ENCODE measurements around the gene WDR20.
A peak's percentile ranks its signal among the peaks of the same experiment; 100 is the strongest.

WDR20 gene, protein sequence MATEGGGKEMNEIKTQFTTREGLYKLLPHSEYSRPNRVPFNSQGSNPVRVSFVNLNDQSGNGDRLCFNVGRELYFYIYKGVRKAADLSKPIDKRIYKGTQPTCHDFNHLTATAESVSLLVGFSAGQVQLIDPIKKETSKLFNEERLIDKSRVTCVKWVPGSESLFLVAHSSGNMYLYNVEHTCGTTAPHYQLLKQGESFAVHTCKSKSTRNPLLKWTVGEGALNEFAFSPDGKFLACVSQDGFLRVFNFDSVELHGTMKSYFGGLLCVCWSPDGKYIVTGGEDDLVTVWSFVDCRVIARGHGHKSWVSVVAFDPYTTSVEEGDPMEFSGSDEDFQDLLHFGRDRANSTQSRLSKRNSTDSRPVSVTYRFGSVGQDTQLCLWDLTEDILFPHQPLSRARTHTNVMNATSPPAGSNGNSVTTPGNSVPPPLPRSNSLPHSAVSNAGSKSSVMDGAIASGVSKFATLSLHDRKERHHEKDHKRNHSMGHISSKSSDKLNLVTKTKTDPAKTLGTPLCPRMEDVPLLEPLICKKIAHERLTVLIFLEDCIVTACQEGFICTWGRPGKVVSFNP

DNA sequence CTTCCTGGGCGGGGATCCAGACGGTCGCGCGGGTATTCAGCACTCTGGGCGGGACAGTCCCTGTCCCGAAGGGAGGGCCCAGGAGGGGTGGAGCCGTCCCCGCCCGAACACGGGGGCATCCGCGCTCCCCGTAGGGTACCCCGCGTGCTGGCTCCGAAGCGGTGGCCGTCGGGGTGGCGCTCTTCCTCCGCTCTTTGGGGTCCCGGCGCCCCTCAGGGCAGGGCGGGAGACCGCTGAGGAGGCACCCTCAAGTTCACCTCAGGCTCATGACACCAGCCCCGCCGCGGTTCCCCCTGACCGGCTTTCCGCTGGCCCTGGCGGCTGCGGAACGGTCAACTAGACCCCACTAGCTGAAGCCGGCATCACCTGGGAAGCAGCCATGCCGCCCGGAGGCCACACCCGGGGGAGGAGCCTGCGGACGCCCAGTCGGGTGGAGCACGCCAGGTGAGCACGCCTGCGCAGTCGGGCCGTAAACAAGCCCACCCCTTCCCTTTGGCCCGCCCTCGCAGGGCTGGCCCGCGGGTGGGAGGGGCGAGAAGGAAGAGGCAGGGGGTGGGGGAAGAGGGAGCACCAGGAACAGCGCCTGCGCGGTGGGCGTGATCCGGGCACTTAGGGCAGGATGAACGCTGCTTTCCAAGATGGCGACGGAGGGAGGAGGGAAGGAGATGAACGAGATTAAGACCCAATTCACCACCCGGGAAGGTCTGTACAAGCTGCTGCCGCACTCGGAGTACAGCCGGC is at the start of gene WDR20:
Gene WDR20, plus strand, starts transcription at position 612 of the 741 bp plus-strand sequence. Its CDS starts 27 bp downstream, at position 639.
- H3K4me1 ChIP-seq (ENCODE audit: control insufficient read depth in 5 of 5, insufficient read depth in 5 of 5, low read length in 5 of 5): peaks cover 0 to 28% (median 23%) of the 10 kb centered on the region in 5 donors
- H3K9ac ChIP-seq (ENCODE audit: low read length in 5 of 5): peak within 1 kb of the TSS; percentile 84 to 98 (median 96)
- peaks cover 0 to 4% (median 0%) of the 10 kb centered on the region in 5 donors for H3K36me3 ChIP-seq (ENCODE audit: control insufficient read depth in 5 of 5, insufficient read depth in 5 of 5, low read length in 5 of 5)
- H3K9me3 ChIP-seq (ENCODE audit: control insufficient read depth in 5 of 5, low read length in 5 of 5): no peaks in the 10 kb centered on the region
- H3K27ac ChIP-seq (ENCODE audit: low read depth, low read length): peak within 1 kb of the TSS; percentile 88
- peak within 1 kb of the TSS; percentile 93 to 99 (median 99) for H3K4me3 ChIP-seq (ENCODE audit: low read depth in 1 of 5, low read length in 5 of 5)
- H3K27me3 ChIP-seq (ENCODE audit: control insufficient read depth in 5 of 5, insufficient read depth in 4 of 5, low read length in 5 of 5): no peaks in the 10 kb centered on the region

DNA sequence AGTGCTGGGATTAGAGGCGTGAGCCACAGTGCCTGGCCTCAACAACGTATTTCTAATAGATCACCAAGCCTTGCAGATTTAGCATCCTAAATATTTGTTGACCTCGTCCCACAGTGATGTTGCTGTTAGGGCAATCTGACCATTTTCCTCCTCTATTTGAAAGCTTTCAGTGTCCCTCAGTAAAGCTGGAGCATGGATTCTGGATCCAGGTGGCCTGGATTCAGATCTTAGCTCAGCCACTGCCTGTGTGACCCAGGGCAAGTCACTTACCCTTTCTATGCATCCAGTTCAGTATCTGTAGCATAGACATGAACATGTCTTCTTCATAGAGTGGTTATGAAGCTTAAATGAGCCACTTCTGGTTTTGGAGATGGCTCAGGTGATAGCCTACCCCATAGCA is 49.0 kb upstream of the WDR20 start:
- Histone ChIP-seq H3K36me3 (ENCODE audit: control insufficient read depth in 5 of 5, insufficient read depth in 5 of 5, low read length in 5 of 5) (peaks cover 0 to 3% (median 0%) of the 10 kb centered on the region in 5 donors), H3K4me1 (ENCODE audit: control insufficient read depth in 5 of 5, insufficient read depth in 5 of 5, low read length in 5 of 5) (peaks cover 5 to 18% (median 17%) of the 10 kb centered on the region in 5 donors), H3K9me3 (ENCODE audit: control insufficient read depth in 5 of 5, low read length in 5 of 5) (no peaks in the 10 kb centered on the region), H3K9ac (ENCODE audit: low read length in 5 of 5) (no peak overlapping the region), H3K27ac (ENCODE audit: low read depth, low read length) (no peak overlapping the region), H3K4me3 (ENCODE audit: low read depth in 1 of 5, low read length in 5 of 5) (no peak overlapping the region), H3K27me3 (ENCODE audit: control insufficient read depth in 5 of 5, insufficient read depth in 4 of 5, low read length in 5 of 5) (no peaks in the 10 kb centered on the region)

DNA sequence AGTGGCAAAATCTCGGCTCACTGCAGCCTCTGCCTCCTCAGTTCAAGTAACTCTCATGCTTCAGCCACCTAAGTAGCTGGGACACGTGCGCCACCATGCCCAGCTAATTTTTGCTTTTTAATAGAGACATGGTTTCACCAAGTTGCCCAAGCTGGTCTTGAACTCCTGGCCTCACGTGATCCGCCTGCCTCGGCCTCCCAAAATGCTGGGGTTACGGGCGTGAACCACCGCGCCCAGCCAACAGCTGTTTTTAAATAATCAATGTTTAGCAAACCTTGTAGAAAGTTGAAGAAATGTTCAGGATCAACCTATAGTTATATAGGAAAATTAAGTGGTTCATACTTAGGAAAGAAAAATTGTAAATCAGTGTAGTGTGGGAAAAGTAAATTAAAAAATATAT is 46.9 kb upstream of the WDR20 start:
- Histone ChIP-seq H3K27ac (ENCODE audit: low read depth, low read length) (no peak overlapping the region), H3K9ac (ENCODE audit: low read length in 5 of 5) (no peak overlapping the region), H3K4me3 (ENCODE audit: low read depth in 1 of 5, low read length in 5 of 5) (no peak overlapping the region), H3K27me3 (ENCODE audit: control insufficient read depth in 5 of 5, insufficient read depth in 4 of 5, low read length in 5 of 5) (no peaks in the 10 kb centered on the region), H3K9me3 (ENCODE audit: control insufficient read depth in 5 of 5, low read length in 5 of 5) (no peaks in the 10 kb centered on the region), H3K36me3 (ENCODE audit: control insufficient read depth in 5 of 5, insufficient read depth in 5 of 5, low read length in 5 of 5) (peaks cover 0 to 3% (median 0%) of the 10 kb centered on the region in 5 donors), H3K4me1 (ENCODE audit: control insufficient read depth in 5 of 5, insufficient read depth in 5 of 5, low read length in 5 of 5) (peaks cover 7 to 18% (median 16%) of the 10 kb centered on the region in 5 donors)

DNA sequence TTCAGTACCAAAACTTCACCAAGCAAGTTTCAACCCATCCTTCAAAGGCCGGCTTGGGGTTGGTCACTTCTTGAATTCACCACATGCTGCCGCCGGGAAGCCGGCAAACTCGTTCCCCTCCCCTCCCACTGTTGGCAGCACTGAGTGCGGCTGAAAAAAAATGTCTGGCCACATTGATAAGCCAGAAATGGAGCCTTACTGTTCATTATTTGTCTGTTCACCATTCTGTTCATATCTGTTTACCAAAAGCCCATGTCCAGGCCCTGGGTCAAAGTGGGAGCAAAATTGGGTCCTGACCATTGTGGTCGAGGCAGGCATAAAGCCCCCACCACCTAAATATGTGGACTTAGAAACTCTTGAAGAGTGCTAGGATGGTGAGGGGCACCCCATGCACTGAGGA is 45.6 kb upstream of the WDR20 start:
- Histone ChIP-seq H3K27ac (ENCODE audit: low read depth, low read length) (no peak overlapping the region), H3K4me3 (ENCODE audit: low read depth in 1 of 5, low read length in 5 of 5) (no peak overlapping the region), H3K9me3 (ENCODE audit: control insufficient read depth in 5 of 5, low read length in 5 of 5) (no peaks in the 10 kb centered on the region), H3K4me1 (ENCODE audit: control insufficient read depth in 5 of 5, insufficient read depth in 5 of 5, low read length in 5 of 5) (peaks cover 2 to 7% (median 6%) of the 10 kb centered on the region in 5 donors), H3K36me3 (ENCODE audit: control insufficient read depth in 5 of 5, insufficient read depth in 5 of 5, low read length in 5 of 5) (peaks cover 0 to 3% (median 0%) of the 10 kb centered on the region in 5 donors), H3K27me3 (ENCODE audit: control insufficient read depth in 5 of 5, insufficient read depth in 4 of 5, low read length in 5 of 5) (no peaks in the 10 kb centered on the region), H3K9ac (ENCODE audit: low read length in 5 of 5) (no peak overlapping the region)

DNA sequence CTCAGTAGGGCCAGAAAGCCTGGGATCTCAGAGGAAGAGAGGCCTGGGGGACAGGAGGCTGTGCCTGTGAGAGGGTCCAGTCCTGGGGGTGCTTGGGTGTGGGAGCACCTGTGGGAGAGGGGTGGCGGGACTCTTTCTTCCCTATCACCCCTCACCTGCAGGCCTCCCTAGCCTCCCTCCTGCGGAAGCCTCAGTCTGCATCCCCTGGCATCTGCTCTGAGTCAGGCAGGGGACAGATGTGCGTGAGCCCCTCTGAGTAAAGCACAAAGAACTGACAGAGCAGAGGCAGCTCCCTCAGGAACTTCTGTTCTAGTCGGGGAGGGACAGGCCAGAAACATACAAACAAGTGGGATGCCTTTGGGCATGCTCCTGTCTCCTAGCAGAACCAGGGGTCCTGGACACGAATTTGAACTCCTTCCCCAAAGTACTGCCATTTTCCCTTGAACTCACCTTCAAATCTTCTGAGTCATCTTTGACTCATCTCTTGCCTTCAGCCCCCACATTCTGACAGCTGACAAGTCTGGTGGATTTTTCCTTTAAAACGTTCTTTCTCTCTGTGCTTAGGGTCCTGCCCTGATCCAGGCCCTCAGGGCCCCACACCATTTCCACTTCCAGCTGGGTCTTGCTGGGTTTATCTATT is 44.3 kb upstream of the WDR20 start:
- Histone ChIP-seq H3K9me3 (ENCODE audit: control insufficient read depth in 5 of 5, low read length in 5 of 5) (no peaks in the 10 kb centered on the region), H3K36me3 (ENCODE audit: control insufficient read depth in 5 of 5, insufficient read depth in 5 of 5, low read length in 5 of 5) (peaks cover 0 to 3% (median 0%) of the 10 kb centered on the region in 5 donors), H3K27ac (ENCODE audit: low read depth, low read length) (no peak overlapping the region)

DNA sequence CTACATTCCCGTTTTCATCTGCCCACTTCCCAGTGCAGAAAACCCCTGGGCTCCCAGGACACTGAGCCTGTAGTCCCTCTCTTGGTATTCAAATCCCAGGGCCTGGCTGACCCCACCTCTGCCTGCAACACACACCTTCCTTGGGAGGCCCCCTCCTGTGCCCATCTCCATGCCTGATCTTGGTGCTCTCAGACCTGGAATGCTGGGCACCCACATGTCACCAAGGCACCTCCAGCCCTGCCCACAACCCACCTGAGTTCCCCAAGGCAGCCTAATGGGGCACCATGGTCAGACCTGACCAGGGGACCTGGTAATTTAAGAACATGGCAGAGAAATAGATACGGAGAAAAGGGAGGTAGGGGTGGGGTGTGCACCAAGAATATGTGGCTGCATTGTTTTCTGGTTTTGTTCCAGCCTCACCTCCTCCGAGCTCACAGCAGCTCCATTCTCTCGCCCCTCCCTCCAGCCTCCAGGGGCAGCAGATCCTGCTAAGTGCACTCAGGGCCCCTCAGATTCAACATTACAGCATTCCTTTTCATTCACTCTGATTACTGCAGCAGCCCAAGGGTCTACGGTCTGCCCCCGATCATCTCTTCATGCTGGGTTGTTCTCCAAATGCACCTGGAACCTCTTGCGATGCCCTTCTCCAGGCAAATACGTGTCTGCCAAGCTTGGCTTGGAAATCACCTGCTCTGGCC is 43.7 kb upstream of the WDR20 start:
- peak overlapping the region in 1 of 5 donors; percentile 35 for H3K9ac ChIP-seq (ENCODE audit: low read length in 5 of 5)

More for the DNA sequence above, 44.3 kb upstream of the WDR20 start:
- H3K4me3 ChIP-seq (ENCODE audit: low read depth in 1 of 5, low read length in 5 of 5): no peak overlapping the region
- no peak overlapping the region for H3K9ac ChIP-seq (ENCODE audit: low read length in 5 of 5)
- H3K4me1 ChIP-seq (ENCODE audit: control insufficient read depth in 5 of 5, insufficient read depth in 5 of 5, low read length in 5 of 5): peaks cover 2 to 7% (median 5%) of the 10 kb centered on the region in 5 donors
- no peaks in the 10 kb centered on the region for H3K27me3 ChIP-seq (ENCODE audit: control insufficient read depth in 5 of 5, insufficient read depth in 4 of 5, low read length in 5 of 5)

DNA sequence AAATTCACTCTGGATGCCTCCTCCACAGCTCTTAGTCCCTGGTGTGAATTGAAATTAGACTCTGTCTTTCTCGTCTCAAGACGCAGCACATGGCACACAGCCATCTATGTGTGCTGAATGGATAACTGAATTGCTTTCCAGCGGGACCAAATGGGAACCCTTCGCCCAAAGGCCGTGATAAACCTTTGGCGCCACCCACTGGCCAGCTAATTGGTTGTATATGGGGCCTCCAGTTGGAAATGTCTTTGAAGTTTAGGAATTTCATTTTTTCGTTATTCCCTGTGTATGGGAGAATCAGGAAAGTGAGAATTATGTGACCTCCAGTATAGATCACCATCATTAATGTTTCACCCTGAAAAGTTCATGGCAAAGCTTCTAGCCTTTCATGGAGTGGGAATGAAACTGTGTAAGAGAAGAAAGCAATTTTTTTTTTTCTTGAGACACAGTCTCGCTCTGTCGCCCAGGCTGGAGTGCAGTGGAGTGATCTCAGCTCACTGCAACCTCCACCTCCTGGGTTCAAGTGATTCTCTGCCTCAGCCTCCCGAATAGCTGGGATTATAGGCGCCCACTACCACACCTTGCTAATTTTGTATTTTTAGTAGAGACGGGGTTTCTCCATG is 43.0 kb upstream of the WDR20 start:
- H3K4me3 ChIP-seq (ENCODE audit: low read depth in 1 of 5, low read length in 5 of 5): no peak overlapping the region
- no peak overlapping the region for H3K27ac ChIP-seq (ENCODE audit: low read depth, low read length)
- H3K9me3 ChIP-seq (ENCODE audit: control insufficient read depth in 5 of 5, low read length in 5 of 5): no peaks in the 10 kb centered on the region
- H3K4me1 ChIP-seq (ENCODE audit: control insufficient read depth in 5 of 5, insufficient read depth in 5 of 5, low read length in 5 of 5): peaks cover 2 to 7% (median 5%) of the 10 kb centered on the region in 5 donors
- no peaks in the 10 kb centered on the region for H3K27me3 ChIP-seq (ENCODE audit: control insufficient read depth in 5 of 5, insufficient read depth in 4 of 5, low read length in 5 of 5)
- H3K36me3 ChIP-seq (ENCODE audit: control insufficient read depth in 5 of 5, insufficient read depth in 5 of 5, low read length in 5 of 5): peaks cover 0 to 7% (median 0%) of the 10 kb centered on the region in 5 donors
- no peak overlapping the region for H3K9ac ChIP-seq (ENCODE audit: low read length in 5 of 5)

More for the DNA sequence above, 43.7 kb upstream of the WDR20 start:
- H3K27me3 ChIP-seq (ENCODE audit: control insufficient read depth in 5 of 5, insufficient read depth in 4 of 5, low read length in 5 of 5): no peaks in the 10 kb centered on the region
- H3K4me3 ChIP-seq (ENCODE audit: low read depth in 1 of 5, low read length in 5 of 5): no peak overlapping the region
- H3K27ac ChIP-seq (ENCODE audit: low read depth, low read length): no peak overlapping the region
- peaks cover 2 to 7% (median 5%) of the 10 kb centered on the region in 5 donors for H3K4me1 ChIP-seq (ENCODE audit: control insufficient read depth in 5 of 5, insufficient read depth in 5 of 5, low read length in 5 of 5)
- no peaks in the 10 kb centered on the region for H3K9me3 ChIP-seq (ENCODE audit: control insufficient read depth in 5 of 5, low read length in 5 of 5)
- peaks cover 0 to 3% (median 0%) of the 10 kb centered on the region in 5 donors for H3K36me3 ChIP-seq (ENCODE audit: control insufficient read depth in 5 of 5, insufficient read depth in 5 of 5, low read length in 5 of 5)

DNA sequence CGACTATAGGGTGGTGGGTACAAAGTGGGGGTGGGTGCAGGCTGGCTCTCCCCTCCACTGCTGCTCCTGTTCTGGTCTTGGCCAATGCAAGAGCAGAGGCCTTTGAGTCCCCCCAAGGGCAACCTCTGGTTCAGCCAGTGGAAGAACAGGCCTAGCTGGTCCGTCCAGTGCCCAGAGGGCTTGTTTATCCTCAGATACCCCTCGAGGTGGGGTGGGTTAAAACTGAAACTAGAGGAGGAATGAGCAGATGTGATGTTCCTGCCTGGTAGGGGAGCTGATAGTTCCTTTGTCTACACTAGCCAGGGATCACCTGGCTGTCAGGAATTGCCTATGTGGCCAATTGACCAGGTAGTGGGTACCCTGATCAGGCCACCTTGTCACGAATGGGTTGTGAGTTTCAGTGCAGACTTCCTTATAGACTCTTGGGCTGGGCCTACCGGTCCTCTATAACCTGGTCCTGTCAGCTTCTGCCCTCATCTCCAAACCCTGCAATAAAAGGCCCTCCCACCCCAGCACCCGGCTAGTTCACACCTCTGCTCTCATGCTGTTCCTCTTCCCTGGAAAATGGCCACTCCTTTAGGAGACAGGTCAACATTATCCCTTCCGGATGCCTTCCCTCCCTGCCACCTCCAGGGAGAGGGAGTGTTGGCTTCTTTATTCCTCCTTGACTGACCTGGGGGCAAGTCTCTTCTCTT is 42.1 kb upstream of the WDR20 start:
- H3K36me3 ChIP-seq (ENCODE audit: control insufficient read depth in 5 of 5, insufficient read depth in 5 of 5, low read length in 5 of 5): peaks cover 0 to 8% (median 0%) of the 10 kb centered on the region in 5 donors
- H3K4me3 ChIP-seq (ENCODE audit: low read depth in 1 of 5, low read length in 5 of 5): no peak overlapping the region
- peaks cover 2 to 7% (median 5%) of the 10 kb centered on the region in 5 donors for H3K4me1 ChIP-seq (ENCODE audit: control insufficient read depth in 5 of 5, insufficient read depth in 5 of 5, low read length in 5 of 5)
- no peak overlapping the region for H3K27ac ChIP-seq (ENCODE audit: low read depth, low read length)
- no peak overlapping the region for H3K9ac ChIP-seq (ENCODE audit: low read length in 5 of 5)
- H3K27me3 ChIP-seq (ENCODE audit: control insufficient read depth in 5 of 5, insufficient read depth in 4 of 5, low read length in 5 of 5): no peaks in the 10 kb centered on the region
- no peaks in the 10 kb centered on the region for H3K9me3 ChIP-seq (ENCODE audit: control insufficient read depth in 5 of 5, low read length in 5 of 5)
